Brain microvascular endothelial cell (primary cell): Measurements from ENCODE around the gene TAMALIN.
A peak's percentile ranks its signal among the peaks of the same experiment; 100 is the strongest.

Experiments
- DNase-seq: peaks from one replicate; pipeline ENCODE4 v3.0.0-alpha.2; 2020
- H3K27ac ChIP-seq: fragments of 250-450 bp; sonication (Bioruptor Pico); 2 replicates; pipeline ENCODE4 v1.5.1; 2020; ENCODE audit warnings: mild to moderate bottlenecking, moderate library complexity
- H3K27me3 ChIP-seq: fragments of 250-450 bp; sonication (Bioruptor Pico); replicated peaks from 2 replicates; pipeline ENCODE4 v1.5.1; 2020; ENCODE audit warnings: mild to moderate bottlenecking
- H3K36me3 ChIP-seq: fragments of 250-450 bp; sonication (Bioruptor Pico); replicated peaks from 2 replicates; pipeline ENCODE4 v1.5.1; 2020; ENCODE audit warnings: mild to moderate bottlenecking
- H3K4me3 ChIP-seq: 2 replicates; pipeline ENCODE4 v1.5.1; 2011; ENCODE audit warnings: low read depth, mild to moderate bottlenecking, control low read depth, low read length, moderate library complexity
- in situ Hi-C: cut with HindIII; loops from 2 replicates; pipeline ENCODE4 v1.10.0; 2017; ENCODE audit warnings: low sequenced_read_pairs, low pct_ligation_motif_present
- TF ChIP-seq, protein P1 (sequence below): IDR thresholded peaks from 2 replicates; pipeline ENCODE4 v1.5.1; 2011; ENCODE audit warnings: low read depth, mild to moderate bottlenecking, moderate library complexity, low read length, control low read depth, inconsistent platforms; ENCODE audit errors: missing control alignments

The TAMALIN gene

DNA sequence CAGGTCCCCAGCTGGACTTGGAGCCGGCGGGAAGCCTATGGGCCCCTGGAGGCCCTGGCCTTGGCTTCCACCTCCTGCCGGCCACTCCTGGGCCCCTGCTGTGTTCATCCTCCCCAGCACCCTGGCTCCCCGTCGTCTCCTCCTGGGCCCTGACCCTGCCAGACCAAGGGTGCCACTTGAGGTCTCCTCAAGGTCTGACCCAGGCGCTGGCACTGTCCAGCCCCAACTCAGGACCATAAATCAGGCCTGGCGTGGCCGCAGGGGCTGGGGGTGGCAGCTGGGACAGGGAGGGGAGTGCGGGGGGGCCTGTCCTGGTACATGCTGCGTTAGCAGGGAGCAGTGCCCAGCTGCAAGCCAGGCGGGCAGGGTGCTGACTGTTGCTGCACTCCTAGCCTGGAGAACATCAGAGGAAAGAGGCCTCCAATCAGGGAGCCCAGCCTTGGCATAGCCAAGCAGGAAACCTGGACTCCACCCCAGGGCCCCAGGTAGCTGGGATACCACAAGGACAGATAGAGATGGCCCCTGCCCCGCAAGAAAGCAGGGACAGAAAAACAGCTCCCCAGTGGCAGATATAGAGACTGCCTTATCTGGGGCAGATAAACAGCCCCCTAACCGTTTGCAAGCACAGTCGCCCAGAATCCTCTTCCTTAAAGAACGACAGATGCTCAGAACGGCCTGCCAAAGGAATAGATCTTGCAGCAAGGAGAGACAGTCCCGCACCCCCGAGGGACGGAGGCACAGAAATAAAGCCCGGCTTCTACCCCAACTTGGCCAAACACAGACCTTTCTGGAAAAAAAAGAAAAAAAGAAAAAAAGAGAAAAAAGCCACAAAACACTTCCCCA, 56.6 kb downstream of the TAMALIN start:
- TF ChIP-seq, protein P1, sequence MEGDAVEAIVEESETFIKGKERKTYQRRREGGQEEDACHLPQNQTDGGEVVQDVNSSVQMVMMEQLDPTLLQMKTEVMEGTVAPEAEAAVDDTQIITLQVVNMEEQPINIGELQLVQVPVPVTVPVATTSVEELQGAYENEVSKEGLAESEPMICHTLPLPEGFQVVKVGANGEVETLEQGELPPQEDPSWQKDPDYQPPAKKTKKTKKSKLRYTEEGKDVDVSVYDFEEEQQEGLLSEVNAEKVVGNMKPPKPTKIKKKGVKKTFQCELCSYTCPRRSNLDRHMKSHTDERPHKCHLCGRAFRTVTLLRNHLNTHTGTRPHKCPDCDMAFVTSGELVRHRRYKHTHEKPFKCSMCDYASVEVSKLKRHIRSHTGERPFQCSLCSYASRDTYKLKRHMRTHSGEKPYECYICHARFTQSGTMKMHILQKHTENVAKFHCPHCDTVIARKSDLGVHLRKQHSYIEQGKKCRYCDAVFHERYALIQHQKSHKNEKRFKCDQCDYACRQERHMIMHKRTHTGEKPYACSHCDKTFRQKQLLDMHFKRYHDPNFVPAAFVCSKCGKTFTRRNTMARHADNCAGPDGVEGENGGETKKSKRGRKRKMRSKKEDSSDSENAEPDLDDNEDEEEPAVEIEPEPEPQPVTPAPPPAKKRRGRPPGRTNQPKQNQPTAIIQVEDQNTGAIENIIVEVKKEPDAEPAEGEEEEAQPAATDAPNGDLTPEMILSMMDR = no peak
- peak overlapping the region; percentile 87 for H3K27ac ChIP-seq
- no peak overlapping the region for H3K4me3 ChIP-seq
- H3K27me3 ChIP-seq = no peaks in the 10 kb centered on the region
- H3K36me3 ChIP-seq = no peaks in the 10 kb centered on the region
- DNase-seq = no peak
- in situ Hi-C loops = no loop called here

DNA sequence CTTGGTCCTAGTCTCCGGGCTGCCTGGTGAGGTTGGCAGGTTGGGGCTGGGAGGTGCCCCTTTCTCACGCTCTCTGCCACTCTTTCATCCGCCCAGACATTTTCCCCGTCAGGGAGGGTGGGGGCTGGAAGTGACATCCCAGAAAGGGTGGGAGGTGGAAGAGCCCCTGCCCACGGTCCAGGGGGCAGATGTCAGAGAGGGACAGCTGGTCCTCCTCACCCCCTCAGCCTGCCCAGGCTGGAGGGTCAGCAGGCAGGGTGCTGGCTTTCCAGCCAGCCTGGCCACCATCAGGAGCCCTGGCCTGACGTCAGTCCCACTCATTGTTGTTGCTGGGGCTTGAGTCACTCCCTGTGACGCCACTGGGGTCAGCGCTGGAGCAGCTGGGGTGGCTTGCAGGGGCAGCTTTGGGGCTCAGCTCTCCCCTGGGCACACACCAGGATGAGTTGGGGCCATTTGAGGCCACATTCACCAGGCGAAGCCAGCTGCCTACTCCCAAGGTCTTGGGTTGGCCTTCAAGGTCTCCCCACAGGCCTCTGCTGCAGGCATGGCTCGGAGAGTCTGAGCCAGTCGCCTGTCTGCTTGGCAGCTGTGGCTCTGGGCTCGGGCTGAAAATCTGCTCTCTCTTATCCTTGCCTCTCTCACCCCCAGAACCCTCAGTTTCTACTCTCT, 57.4 kb downstream of the TAMALIN start:
- Histone ChIP-seq H3K4me3 (no peak overlapping the region), H3K36me3 (no peaks in the 10 kb centered on the region), H3K27ac (peak overlapping the region; percentile 87), H3K27me3 (no peaks in the 10 kb centered on the region)
- TF ChIP-seq, protein P1 = no peak
- peak; percentile 92 for DNase-seq
- in situ Hi-C loops = no loop called here
